Measurements from ENCODE around the gene TRIM28. TPM values are rescaled to one million over a fixed set of nuclear protein-coding genes. Genes with fewer than 3 reads are reported as not detected.

The TRIM28 gene
- total RNA-seq, 1 donor from 2014 or later, result 228 TPM

GRCh38 chr19:58571575-58571947 is 27.7 kb downstream of the TRIM28 start:
- H3K27me3 Mint-ChIP-seq (ENCODE audit: low read depth), result no peaks in the 10 kb centered on the region
- no peaks in the 10 kb centered on the region for H3K36me3 Mint-ChIP-seq (ENCODE audit: low read depth)
- no peaks in the 10 kb centered on the region for H3K9me3 Mint-ChIP-seq (ENCODE audit: low read depth)
- DNase-seq (ENCODE audit: low spot score), result peak; percentile 73
- TF ChIP-seq CTCF (IDR thresholded peaks at IDR 0.05), result no peak
- H3K4me1 Mint-ChIP-seq (ENCODE audit: low read depth), result peaks cover 32% of the 10 kb centered on the region
- H3K4me3 Mint-ChIP-seq (ENCODE audit: unreplicated experiment), result peak overlapping the region; percentile 85
- H3K27ac Mint-ChIP-seq (ENCODE audit: unreplicated experiment), result no peak overlapping the region

- Mint-ChIP-seq H3K27me3 (ENCODE audit: low read depth) (no peaks in the 10 kb centered on the region), H3K9me3 (ENCODE audit: low read depth) (no peaks in the 10 kb centered on the region), H3K27ac (ENCODE audit: unreplicated experiment) (peak overlapping the region; percentile 99), H3K4me1 (ENCODE audit: low read depth) (peaks cover 32% of the 10 kb centered on the region), H3K36me3 (ENCODE audit: low read depth) (no peaks in the 10 kb centered on the region), H3K4me3 (ENCODE audit: unreplicated experiment) (peak overlapping the region; percentile 85)
- DNase-seq (ENCODE audit: low spot score), result peak; percentile 41
- TF ChIP-seq CTCF (IDR thresholded peaks at IDR 0.05), result no peak
Observed at GRCh38 chr19:58572026-58572817, 28.4 kb downstream of the TRIM28 start.

GRCh38 chr19:58572818-58573657 is 29.2 kb downstream of the TRIM28 start, which contains the start of gene MZF1:
TSS of gene MZF1 (minus strand) at chr19:58573335. CDS start at chr19:58571389, 1,946 bp downstream.
- Mint-ChIP-seq H3K9me3 (ENCODE audit: low read depth) (no peaks in the 10 kb centered on the region), H3K27ac (ENCODE audit: unreplicated experiment) (peak within 1 kb of the TSS; percentile 99), H3K4me3 (ENCODE audit: unreplicated experiment) (peak within 1 kb of the TSS; percentile 85), H3K36me3 (ENCODE audit: low read depth) (no peaks in the 10 kb centered on the region), H3K4me1 (ENCODE audit: low read depth) (peaks cover 32% of the 10 kb centered on the region), H3K27me3 (ENCODE audit: low read depth) (no peaks in the 10 kb centered on the region)
- peak; percentile 65 for TF ChIP-seq CTCF (IDR thresholded peaks at IDR 0.05)
- DNase-seq (ENCODE audit: low spot score), result peak; percentile 100

- peak overlapping the region; percentile 85 for H3K4me3 Mint-ChIP-seq (ENCODE audit: unreplicated experiment)
- no peak for TF ChIP-seq CTCF (IDR thresholded peaks at IDR 0.05)
- H3K36me3 Mint-ChIP-seq (ENCODE audit: low read depth), result no peaks in the 10 kb centered on the region
- H3K9me3 Mint-ChIP-seq (ENCODE audit: low read depth), result no peaks in the 10 kb centered on the region
- H3K27ac Mint-ChIP-seq (ENCODE audit: unreplicated experiment), result peak overlapping the region; percentile 99
- peaks cover 32% of the 10 kb centered on the region for H3K4me1 Mint-ChIP-seq (ENCODE audit: low read depth)
- no peaks in the 10 kb centered on the region for H3K27me3 Mint-ChIP-seq (ENCODE audit: low read depth)
- DNase-seq (ENCODE audit: low spot score), result no peak
Observed at GRCh38 chr19:58573658-58574164, 29.8 kb downstream of the TRIM28 start.
